Coronary artery (tissue), 2 donors: ENCODE data around the gene USP10.
A peak's percentile ranks its signal among the peaks of the same experiment; 100 is the strongest.

Experiments used
- DNase-seq: peaks from one replicate; pipeline ENCODE4 v3.0.0-alpha.2; 2017; ENCODE audit warnings: low spot score
- H3K27ac ChIP-seq, 2 donors: fragments of 200-600 bp; sonication (generic); one replicate each; pipeline ENCODE4 v1.5.1; 2016 to 2019
- H3K4me3 ChIP-seq: fragments of 200-600 bp; sonication (generic); 2 replicates; pipeline ENCODE4 v1.5.1; 2016; ENCODE audit warnings: mild to moderate bottlenecking, moderate library complexity
- TF ChIP-seq, protein P1 (sequence below): fragments of 200-600 bp; sonication (generic); IDR thresholded peaks from one replicate; pipeline ENCODE4 v1.5.1; 2019; ENCODE audit warnings: antibody characterized with exemption

Gene USP10

GRCh38 chr16:84700446-84701300 is 873 bp downstream of the USP10 start:
- Histone ChIP-seq H3K4me3 (peak overlapping the region; percentile 88), H3K27ac (peak overlapping the region; percentile 89 to 93)
- no peak for DNase-seq
- TF ChIP-seq, protein P1, sequence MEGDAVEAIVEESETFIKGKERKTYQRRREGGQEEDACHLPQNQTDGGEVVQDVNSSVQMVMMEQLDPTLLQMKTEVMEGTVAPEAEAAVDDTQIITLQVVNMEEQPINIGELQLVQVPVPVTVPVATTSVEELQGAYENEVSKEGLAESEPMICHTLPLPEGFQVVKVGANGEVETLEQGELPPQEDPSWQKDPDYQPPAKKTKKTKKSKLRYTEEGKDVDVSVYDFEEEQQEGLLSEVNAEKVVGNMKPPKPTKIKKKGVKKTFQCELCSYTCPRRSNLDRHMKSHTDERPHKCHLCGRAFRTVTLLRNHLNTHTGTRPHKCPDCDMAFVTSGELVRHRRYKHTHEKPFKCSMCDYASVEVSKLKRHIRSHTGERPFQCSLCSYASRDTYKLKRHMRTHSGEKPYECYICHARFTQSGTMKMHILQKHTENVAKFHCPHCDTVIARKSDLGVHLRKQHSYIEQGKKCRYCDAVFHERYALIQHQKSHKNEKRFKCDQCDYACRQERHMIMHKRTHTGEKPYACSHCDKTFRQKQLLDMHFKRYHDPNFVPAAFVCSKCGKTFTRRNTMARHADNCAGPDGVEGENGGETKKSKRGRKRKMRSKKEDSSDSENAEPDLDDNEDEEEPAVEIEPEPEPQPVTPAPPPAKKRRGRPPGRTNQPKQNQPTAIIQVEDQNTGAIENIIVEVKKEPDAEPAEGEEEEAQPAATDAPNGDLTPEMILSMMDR, result no peak

DNA sequence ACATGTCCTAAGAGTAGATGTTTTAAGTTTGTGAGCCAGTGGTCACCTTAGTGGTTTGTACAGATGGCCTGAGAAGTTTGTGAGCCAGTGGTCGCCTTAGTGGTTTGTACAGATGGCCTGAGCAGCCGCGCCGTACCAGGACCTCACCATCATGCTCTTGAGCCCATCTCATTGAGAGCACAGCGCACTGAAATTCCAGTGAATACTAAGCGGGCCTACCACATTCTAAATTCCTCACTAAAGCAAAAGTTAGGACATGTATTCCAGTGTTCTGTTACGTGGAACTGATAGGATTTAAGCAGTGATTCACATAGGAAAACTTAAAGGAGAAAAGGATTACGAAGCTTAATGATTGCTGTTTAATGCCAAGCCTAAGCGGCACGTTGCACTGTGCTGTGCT is 3.9 kb downstream of the USP10 start:
- TF ChIP-seq, protein P1, result no peak
- no peak overlapping the region for H3K4me3 ChIP-seq
- H3K27ac ChIP-seq, result no peak overlapping the region
- DNase-seq, result no peak

DNA sequence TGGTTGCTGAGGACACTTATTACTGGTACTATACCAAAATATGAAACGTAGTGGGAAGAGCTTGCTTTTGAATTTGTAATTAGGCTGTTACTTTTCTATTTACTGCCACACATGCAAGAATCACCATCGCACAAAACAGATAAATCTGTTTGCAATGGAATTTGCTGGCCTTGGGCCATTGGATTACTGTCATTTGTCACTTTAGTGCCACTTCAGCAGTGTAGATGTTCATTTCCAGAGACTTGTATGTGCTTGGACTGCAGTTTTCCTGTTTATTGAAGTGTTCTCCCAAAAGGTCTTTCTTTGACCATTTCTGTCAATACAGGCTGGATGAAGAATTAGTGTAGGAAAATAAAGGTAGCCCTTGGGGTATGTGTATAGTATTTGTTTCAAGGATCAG is 4.5 kb downstream of the USP10 start:
- no peak overlapping the region for H3K4me3 ChIP-seq
- TF ChIP-seq, protein P1, result no peak
- H3K27ac ChIP-seq, result no peak overlapping the region
- no peak for DNase-seq

DNA sequence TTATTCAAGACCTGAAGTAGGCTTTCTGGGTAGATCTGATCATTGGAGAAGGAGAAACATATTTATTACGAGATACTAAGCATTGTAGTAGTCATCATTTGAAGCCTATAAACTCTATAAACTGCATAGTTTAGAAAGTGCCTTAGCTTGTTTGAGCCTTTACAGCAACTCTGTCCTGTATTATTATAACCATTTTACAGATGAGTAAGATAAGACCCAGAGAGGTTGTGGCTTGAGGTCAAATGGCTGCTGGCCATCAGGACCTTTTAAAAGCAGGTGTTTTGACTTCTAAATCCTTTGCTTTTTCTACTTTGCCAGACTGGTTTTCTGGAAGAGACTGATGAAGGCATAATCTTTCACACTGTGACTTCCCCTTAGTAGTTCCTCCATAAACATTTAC is 7.1 kb downstream of the USP10 start:
- H3K27ac ChIP-seq, result no peak overlapping the region
- TF ChIP-seq, protein P1, result no peak
- no peak overlapping the region for H3K4me3 ChIP-seq
- no peak for DNase-seq

GRCh38 chr16:84709609-84710008 is 9.8 kb downstream of the USP10 start:
- no peak overlapping the region for H3K27ac ChIP-seq
- DNase-seq, result no peak
- TF ChIP-seq, protein P1, result no peak
- no peak overlapping the region for H3K4me3 ChIP-seq

DNA sequence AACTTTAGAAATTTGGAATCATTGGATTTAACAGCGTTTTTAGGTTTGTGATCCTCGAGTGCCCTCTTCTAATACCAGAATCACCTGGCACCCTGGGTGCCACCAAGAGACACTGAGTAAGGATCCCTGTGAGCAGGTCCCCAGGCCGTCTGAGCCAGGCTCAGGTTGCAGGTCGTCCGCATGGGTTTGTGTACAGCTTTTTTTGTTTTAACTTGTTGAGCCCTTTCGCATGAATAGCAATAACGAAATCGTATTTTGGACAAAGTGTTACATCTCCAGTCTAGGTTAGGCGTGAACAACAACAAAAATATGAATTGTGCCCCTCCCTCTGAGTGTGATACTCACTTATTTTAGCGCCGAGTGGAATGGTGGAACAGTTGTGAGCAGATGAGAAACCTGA is 10.9 kb downstream of the USP10 start:
- H3K4me3 ChIP-seq, result no peak overlapping the region
- no peak overlapping the region for H3K27ac ChIP-seq
- TF ChIP-seq, protein P1, result no peak
- DNase-seq, result no peak

DNA sequence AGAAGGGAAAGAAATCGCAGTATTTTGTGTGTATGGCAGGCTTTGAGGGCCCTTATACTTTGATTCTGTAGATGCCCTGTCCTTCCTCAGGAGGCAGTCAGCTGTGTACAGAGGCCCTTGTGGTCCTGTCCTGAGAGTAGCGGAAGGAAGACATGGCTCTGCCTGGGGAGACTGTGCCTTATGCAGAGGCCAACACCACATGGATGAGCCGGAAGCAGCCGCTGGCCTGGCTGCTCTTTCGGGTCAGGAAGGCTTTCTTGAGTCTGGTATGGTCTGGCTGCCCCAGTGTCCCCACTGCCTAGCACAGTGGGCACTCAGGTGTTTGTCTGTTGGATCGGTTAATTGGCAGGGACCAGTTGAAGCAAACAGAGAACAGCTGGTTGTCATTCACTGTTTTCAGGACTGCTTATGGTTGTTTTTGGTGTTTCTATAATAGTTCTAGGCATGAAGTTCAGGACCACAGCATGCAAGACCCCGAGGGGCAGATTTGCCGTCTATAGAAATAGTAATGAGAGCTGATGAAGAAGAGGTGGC is 12.4 kb downstream of the USP10 start:
- no peak overlapping the region for H3K4me3 ChIP-seq
- no peak overlapping the region for H3K27ac ChIP-seq
- no peak for DNase-seq
- TF ChIP-seq, protein P1, result no peak
